ENCODE results near the gene THSD7A. TPM values are rescaled to one million over a fixed set of nuclear protein-coding genes. Genes with fewer than 3 reads are reported as not detected.
A peak's percentile ranks its signal among the peaks of the same experiment; 100 is the strongest.

Gene THSD7A
- total and polyA plus RNA-seq, 9 of the 15 experiments (the other 6 are each of a cell fraction or from before 2014, with no cell fraction given) = 0.01 to 0.02 TPM; not detected in 7

GRCh38 chr7:11748884-11749283, 83.1 kb downstream of the THSD7A start:
- Histone ChIP-seq H3K27ac (ENCODE audit: extremely low read depth, low read depth, low read length) (no peak overlapping the region), H3K36me3 (ENCODE audit: control insufficient read depth, insufficient read depth, low read length) (no peaks in the 10 kb centered on the region), H3K27me3 (ENCODE audit: control insufficient read depth in 2 of 2, insufficient read depth in 2 of 2, low read length in 2 of 2) (no peaks in the 10 kb centered on the region), H3K4me1 (replicated peaks in 1 of 2; ENCODE audit: control insufficient read depth in 2 of 2, insufficient read depth in 2 of 2, low read length in 2 of 2) (no peaks in the 10 kb centered on the region), H3K79me2 (ENCODE audit: control insufficient read depth, insufficient read depth, low read length) (no peaks in the 10 kb centered on the region), H3K9me1 (ENCODE audit: control insufficient read depth, insufficient read depth, low read length) (no peaks in the 10 kb centered on the region), H3K4me3 (no peak overlapping the region), H4K20me1 (replicated peaks; ENCODE audit: control insufficient read depth, insufficient read depth, low read length) (no peaks in the 10 kb centered on the region), H3K9me3 (replicated peaks; ENCODE audit: control insufficient read depth, insufficient read depth, low read depth, low read length) (no peaks in the 10 kb centered on the region), H3K9ac (ENCODE audit: insufficient read depth in 1 of 2, low read depth in 2 of 2, low read length in 2 of 2) (no peak overlapping the region), H3K4me2 (ENCODE audit: insufficient read depth, low read length) (no peak overlapping the region), H2AFZ (ENCODE audit: low read depth, low read length) (no peak overlapping the region)
- POLR2A ChIA-PET = no interaction called here
- intact Hi-C loops (cut with micrococcal nuclease) = no loop called here
- no TSS peak for BruUV-seq (replicated peaks)
- DNase-seq (ENCODE audit: extremely low read depth in 1 of 4, low spot score in 3 of 4) = peak in 1 of 4 experiments; percentile 3
- FAIRE-seq = no peak
- CTCF ChIA-PET (ENCODE audit: low intra/inter-chr PET ratio) = no interaction called here
- no peak for TF ChIP-seq RERE (CRISPR knock-in tag; IDR thresholded peaks at IDR 0.05; ENCODE audit: borderline replicate concordance)
- TF ChIP-seq CTCF (IDR thresholded peaks at IDR 0.05 in 2 of 3, conservative IDR thresholded peaks at IDR 0.05 in 1 of 3; ENCODE audit: insufficient read depth in 2 of 3, low read depth in 1 of 3, low read length in 3 of 3) = 0 out of 6 replicates have a peak, but pooled peaks of 1 of the 3 experiments have one; percentile 4
- no peak for TF ChIP-seq ZNF655 (CRISPR knock-in tag; IDR thresholded peaks at IDR 0.05)
- no peak for ATAC-seq
- in situ Hi-C loops (cut with MboI) = no loop called here
- 5% methylated on average over 6 of the region's 6 CpGs for WGBS (ENCODE audit: insufficient coverage, low coverage, missing lambda C conversion rate)
